HL-60/S4 (cell line): ENCODE data around the gene C2orf42.
"Not testable (repeated sequence)": the region's sequence is repeated elsewhere in the genome, so short reads cannot be mapped to it uniquely, and the experiment has no call there.

Source experiments
- in situ Hi-C: fragments of 300-500 bp; cut with MboI; formaldehyde crosslinking; loops from 2 replicates; pipeline ENCODE4 v1.14.3; 2022; ENCODE audit warnings: low sequenced_read_pairs

C2orf42 gene

GRCh38 chr2:70104231-70105111, 86.3 kb downstream of the C2orf42 start:
- in situ Hi-C loops = no loop called here

GRCh38 chr2:70103531-70104061, 87.2 kb downstream of the C2orf42 start:
- in situ Hi-C loops = no loop called here

- in situ Hi-C loops = not testable (repeated sequence)
Measured at GRCh38 chr2:70102323-70102905, 88.4 kb downstream of the C2orf42 start.

DNA sequence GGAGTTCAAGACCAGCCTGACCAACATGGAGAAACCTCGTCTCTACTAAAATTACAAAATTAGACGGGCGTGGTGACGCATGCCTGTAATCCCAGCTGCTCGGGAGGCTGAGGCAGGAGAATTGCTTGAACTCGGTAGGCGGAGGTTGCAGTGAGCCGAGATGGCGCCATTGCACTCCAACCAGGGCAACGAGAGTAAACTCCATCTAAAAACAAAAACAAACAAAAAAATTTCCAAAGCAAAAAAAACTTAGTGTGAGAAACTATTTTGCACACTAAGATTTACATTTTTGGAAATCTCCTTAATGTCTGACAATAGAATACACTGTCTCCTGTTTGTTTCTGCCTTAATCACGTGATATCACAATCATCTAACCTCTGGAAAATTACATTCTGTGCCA, 89.1 kb downstream of the C2orf42 start:
- in situ Hi-C loops = not testable (repeated sequence)

DNA sequence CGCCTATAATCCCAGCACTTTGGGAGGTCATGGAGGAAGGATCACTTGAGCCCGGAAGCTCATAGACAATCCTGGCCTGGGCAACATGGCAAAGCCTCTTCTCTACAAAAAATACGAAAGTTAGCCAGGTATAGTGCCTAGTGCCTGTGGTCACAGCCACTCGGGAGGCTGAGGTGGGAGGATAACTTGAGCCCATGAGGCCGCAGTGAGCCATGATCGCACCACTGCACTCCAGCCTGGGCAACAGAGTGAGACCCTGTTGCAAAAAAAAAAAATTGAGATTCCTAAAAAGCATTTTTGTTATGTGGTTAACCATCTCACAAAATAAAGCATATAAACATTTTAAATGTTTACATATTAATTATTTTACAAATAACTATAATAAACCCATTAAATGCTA, 89.6 kb downstream of the C2orf42 start:
- in situ Hi-C loops = no loop called here
